HG02884 (cell line): ENCODE results near the gene ERC2.

Experiments
- ATAC-seq: cut with Tn5 transposase; IDR thresholded peaks from one replicate; pipeline ENCODE4 v1.9.1; 2021; ENCODE audit warnings: mild to moderate bottlenecking, moderate library complexity; ENCODE audit not compliant: unreplicated experiment

Gene ERC2

DNA sequence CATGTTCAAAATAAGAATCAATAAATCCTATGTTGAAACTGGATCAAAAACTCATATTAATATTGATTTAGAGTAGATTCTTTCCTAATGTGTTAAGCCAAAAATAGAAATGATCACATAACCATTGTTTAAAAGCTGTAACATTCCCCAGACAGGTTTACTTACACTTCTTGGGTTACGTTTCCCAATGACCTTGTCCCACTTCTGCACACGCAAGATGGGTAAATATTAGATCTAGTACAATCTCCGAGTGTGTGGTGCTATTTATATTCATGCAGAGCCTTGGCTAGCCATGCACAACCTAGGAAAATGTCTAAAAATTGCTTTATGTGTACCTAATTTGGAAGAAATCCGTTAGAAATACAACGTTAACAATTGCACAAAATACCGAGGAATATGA, 39.6 kb downstream of the ERC2 start:
- no peak for ATAC-seq

DNA sequence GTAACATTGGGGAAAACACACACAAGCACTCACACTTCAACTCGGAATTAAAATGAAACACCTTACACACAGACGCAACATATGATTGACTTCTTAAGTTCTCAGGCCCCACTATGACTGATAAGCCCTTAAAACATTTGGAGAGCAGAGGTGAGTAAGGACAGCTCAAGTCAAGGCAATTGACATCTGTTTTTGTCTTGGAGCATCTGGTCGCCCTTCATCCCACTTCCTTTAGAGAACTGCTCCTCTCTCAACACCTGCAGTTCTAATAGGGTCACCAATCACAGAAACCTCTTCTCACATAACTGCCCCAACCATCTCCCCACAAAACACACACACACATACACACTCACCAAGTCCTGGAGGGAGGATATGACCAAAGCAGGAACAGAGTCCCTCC, 43.4 kb downstream of the ERC2 start:
- no peak for ATAC-seq

DNA sequence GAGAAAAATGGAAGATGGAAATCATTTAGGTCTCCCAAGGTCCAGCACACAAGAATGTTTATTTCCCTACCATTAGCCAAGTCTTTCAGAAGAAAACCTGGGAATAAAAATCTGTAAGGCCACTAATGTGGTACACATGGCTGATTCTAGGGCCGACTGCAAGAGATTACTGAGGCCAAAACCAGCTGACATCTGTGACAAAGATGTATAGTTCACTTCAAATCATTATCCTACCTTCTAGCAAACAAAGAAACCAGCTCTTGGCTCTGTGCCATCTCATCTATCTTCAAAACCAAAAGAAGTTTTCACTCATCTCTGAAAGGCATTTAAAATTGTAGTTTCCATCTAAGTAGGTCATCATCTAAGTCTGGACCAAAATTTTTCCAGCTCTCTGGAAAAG, 43.9 kb downstream of the ERC2 start:
- ATAC-seq: no peak

DNA sequence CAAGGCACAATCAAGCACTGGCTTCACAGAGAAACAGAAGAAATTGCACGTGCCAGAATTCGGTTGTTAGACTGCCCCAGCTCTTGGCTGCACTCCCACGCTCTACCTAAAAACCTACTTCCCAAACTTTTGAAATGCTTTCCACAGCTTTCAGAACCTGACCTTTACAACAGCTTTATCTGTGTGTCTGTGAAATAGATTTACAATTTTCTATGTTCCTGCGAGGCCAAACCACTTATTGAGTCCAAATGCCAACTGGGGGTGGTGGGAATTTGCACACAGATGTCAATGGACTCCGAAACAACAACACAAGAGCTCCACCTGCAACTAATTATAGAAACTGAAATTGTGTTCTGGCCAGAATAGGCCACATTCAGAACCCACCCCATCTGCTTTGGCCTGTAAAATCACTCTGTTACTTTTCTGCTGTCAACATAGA, 44.6 kb downstream of the ERC2 start:
- ATAC-seq: no peak

DNA sequence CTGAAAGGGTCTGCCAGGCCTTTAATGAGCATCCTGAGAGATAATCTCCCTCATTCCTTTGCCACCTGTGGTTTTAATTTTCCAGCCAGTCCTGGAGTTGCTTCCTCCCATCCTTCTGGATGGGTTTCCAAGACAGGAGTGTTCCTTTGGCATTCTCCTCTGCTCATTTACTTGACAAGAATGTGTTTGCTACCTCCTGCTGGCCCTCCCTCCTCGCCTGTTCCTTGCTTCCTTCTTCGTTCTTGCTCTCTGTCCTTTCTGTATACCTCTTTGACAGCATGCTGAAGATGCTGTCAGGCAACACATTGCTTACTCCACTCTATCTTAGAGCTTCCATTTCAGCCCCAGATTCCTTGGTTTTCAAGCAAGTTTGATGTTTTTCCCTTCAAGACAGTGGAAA, 46.0 kb downstream of the ERC2 start:
- no peak for ATAC-seq

DNA sequence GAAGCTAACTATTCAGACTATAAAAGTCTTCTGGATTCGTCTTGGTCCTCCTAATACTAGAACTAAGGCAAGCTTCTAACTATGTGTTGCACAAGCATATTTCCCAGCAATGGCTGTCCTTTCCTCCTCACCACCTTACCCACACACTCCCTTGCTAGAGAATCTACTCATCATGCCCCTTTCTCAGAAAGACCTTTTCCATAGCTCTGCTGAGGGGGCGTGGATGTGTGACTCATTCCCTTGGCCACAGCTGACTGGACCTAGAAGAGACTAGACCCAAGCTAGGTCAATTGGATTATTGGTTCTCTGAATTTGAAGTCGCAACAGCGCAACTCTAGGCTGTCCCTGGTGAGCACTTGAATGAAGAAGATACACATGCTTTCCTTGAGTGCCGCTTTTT, 47.1 kb downstream of the ERC2 start:
- ATAC-seq: no peak

DNA sequence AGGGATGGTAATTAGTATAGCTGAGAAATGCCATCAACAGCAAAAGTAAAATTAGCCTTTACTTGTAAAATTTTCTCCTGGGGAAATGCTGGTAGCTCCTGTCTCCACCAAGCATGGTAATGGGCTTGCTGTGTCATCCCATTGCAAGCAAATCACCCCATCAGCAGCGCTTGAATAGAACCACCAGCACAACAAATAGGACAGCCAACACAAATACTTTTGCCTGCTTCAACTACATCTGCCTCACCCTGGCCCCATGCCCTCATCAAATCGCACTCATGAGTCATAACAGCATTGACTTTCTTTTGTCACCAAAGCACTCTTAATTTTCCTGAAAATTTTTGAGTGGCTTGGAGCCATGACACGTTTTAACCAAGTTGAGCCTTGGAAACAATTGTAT, 52.6 kb downstream of the ERC2 start:
- no peak for ATAC-seq

DNA sequence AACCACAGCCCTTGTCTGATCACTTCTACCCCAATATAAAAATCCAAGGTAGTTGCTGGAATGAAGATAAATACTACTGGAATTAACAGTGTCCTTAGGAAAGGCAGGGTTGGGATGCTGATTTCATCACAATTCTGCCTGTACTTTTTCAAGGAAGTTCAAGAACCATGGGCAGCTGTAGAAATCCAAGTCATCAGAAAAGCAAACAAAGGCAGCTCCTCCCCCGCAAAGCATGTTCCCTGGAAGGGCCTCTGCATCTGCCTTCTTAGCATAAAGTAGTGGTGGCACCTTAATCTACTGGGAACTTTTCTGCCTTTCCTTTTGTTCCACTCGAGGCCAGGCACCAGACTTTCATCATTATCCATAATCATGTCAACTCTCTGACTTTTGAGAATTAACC, 54.4 kb downstream of the ERC2 start:
- no peak for ATAC-seq

DNA sequence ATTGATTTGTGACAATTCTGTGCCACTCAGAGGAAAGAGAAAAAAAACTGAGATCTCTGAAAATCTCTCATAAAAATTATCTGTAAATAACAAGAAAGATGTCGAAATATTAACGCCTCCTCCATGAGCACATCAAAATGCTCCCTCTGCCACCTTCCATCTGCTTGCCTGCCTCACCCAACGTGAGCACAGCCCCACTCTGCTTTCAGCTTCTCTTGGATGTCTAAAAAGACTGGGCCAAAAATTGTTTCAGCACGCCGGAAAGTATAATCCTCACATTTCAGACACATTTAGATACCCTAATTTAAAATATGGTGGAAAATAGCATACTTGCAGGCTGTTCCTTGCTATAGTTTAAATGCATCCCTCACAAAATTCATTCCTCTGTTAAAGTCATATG, 57.1 kb downstream of the ERC2 start:
- ATAC-seq: no peak

DNA sequence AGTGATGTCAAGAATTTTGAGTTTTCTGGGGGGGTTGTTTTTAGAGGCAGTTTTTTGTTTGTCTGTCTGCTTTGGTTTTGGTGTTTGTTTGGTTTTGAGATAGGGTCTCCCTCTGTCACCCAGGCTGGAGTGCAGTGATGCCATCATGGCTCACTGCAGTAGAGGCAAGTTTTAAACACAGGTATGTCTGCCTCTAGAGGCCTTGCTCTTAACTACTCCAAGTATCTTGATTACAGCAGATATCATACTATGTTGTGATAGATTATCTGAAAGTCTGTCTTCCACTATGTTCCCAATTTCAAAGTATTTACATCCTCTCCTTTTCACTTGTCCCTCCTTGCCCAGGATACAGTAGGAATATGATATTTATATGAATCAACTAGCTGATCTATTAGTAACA, 57.7 kb downstream of the ERC2 start:
- ATAC-seq: no peak

DNA sequence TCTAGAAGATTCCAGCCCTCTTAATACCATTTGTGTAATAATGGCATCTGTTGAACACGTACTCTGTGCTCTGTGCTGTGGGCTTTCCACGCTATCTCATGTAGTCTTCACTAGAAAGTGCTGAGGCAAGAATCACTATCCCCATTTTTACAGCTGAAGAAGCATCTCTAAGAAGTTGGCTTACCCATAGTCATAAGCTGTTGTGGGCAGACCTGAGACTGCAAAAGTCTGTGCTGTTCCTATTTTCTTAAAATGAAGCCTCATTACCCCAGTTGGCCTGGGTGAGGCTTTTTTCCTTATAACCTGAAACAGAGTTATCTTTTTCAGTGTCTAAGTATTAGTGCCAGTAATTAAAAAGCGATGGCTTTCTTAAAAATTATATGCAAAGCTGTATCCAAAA, 58.5 kb downstream of the ERC2 start:
- no peak for ATAC-seq

DNA sequence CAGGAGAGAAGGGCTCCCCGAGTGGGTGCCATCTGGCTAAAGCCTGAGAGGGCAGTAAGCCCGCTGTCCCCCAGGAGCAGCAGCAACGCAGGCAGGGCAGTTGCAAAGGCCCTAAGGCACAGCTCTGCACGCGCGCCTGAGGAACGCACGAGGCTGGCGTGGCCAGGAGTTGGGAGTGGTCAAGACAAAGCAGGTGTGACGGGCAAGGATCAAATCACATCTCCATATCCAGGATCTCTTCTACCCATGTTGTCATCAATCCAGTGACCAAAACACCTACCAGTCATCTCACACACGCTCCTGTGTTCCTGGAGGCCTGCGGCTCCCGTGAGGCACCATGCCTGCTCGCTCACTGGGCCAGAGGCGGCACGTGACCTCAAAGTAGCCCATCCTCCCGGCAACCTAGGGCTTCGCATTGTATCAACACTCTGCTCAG, 59.5 kb downstream of the ERC2 start:
- no peak for ATAC-seq

DNA sequence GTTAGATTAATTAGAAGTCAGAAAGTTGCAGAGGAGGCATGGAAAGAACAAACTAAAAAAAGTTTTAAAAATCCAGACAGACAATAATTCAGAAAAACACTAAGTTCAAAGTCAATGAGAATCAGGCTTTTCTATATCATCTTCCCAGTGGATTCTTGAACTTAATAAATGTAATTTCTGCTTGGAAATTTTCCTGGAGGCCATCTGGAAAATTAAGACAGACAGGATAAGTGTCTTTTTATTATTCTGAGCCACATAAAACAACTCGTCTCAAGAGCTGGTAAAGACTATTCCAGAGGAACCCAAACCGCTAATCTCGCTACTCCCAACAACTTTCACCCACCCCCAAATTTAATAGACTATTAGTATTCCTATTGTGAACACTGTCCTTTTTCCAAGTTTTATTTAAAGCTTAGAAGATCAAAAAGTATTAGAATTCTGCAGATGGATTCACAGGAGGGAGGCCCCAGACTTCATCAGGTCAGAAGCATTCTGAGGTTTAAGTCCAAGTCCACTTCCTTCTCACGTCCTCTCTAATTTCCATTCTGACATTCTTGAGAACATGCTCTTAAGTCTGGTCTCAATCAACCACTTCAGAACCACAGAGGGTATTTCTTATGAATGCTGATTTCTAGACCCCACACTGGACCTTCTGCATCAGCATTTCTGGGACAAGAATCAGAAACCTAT, 61.3 kb downstream of the ERC2 start:
- no peak for ATAC-seq

DNA sequence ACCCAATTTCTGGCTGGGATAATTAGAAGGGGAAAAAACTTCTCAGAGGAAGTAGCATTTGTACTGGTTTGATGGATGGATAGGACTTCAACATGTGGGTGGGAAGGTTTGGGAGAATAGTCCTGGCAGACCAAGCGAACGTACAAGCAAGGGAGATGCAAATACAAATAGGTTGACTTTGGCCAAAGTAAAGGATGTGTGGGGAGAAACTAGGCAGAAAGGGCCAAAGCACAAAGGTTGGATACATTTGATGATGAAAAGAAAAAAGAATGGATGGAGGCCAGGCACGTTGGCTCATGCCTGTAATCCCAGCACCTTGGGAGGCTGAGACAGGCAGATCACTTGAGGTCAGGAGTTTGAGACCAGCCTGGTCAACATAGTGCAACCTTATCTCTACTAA, 63.4 kb downstream of the ERC2 start:
- ATAC-seq: no peak

DNA sequence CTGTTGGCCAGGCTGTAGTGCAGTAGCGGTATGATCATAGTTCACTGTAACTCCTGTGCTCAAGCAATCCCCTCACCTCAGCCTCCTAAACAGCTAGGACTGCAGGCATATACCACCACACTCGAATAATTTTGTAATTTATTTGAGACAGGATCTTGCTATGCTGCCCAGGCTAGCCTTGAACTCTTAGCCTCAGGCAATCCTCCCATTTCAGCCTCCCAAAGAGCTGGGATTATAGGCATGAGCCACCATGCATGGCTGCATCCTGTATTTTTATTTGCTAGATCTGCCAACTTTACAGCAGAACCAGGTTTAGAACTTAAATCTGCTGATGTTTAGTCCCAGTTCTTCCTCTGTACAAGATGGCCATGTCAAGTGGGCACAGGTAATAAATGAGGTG, 69.6 kb downstream of the ERC2 start:
- ATAC-seq: no peak

DNA sequence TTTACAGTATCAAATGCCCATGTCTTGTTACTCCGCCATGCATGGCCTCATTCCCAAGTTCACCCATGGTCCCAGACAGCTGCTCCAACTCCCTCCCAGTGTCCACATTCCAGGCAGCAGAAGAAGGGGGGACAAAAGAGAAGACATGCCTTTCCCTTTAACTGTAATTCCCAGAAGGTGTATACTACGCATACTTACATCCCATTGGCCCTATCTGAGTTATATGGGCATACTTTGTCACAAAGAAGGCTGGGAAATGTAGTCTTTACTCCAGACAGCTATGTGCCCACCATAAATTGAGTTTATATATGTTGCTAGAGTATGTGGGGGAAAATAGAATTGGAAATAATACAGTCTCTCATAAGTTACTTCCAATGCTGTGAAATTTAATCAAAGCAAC, 70.5 kb downstream of the ERC2 start:
- ATAC-seq: no peak

DNA sequence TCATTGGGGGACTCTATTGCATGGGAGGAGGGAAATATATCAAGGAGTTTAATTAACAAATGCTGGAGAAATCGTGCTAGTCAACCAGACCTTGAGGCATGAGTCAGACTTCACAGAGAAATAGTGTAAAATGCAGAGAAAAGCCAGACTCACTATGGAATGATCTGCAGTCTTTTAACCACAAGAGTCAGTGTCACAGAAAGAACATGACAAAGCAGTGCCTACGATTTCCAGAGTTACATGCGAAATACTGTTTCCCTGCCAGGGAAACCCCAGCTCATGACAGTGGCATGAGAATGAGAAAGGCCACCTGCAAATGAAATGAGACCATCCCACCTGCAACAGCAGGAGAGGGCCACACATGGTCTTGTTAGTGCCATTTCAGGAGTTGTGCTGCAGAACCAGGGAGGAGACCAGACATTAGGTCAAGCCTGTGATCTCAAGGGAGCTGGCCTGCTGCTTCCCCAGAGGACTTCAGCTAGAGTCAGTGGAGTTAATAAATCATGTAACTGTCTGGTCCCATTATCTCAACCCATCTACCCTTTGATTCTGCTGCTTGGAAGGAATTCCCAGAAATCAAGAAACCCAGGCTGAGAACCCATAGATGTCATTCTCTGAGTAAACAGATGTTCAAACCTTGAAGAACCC, 79.0 kb downstream of the ERC2 start:
- ATAC-seq: no peak

DNA sequence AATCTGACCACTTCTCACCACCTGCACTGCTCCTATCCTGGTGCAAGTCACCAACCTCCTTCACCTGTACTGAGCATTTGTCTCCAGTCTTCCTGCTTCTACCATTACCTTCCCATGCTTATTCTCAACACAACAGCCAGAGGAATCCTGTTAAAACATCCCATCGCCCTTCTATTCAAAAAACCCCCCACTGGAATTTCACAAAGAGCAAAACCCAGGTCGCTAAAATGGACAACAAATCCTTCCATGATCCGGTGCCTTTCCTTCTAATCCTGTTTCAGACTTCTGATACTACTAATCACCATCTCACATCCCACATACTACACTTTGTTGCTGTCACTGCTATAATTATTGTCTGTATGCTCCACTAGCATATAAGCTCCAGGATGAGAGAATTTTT, 85.2 kb downstream of the ERC2 start:
- ATAC-seq: no peak

DNA sequence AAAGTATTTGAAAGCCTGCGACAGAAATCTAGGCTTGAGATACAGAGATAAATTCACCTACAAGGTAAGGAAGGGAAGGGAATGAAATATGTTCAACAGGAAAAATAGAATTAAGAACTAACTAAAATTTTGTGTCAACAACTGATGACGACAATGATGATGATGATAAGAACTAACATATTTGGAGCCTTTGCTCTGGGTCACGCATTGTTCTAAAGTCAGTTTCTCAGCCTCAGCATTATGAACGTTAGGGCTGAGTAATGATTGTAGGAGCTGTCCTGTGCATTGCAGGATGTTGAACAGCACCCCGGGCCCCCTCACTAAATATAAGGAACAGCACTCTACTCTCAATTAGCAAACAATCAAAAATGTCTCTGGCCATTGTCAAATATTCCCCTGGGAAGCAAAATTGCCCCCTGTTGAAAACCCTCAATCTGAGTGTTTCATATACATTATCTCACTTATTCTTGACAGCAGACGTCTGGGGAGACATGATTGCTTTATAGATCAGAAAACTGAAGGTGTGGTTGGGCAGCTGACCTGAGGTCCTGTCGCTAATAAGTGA, 88.5 kb downstream of the ERC2 start:
- ATAC-seq: no peak

DNA sequence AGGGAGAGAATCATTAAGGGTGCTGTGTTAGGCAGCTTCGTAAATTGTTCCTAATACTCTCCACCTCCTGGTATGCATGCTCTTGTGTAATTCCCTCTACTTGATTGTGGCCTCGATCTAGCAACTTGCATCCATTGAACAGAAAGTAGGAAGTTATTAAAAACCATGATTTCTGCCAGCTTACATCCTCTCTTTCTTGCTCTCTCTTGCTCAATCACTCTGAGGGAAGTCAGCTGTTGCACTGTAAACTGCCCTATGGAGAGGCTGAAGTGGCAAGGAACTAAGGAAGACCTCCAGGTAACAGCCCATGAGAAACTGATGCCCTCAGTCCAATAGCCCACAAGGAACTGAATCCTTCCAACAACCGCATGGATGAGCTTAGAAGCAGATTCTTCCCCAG, 92.6 kb downstream of the ERC2 start:
- ATAC-seq: no peak

DNA sequence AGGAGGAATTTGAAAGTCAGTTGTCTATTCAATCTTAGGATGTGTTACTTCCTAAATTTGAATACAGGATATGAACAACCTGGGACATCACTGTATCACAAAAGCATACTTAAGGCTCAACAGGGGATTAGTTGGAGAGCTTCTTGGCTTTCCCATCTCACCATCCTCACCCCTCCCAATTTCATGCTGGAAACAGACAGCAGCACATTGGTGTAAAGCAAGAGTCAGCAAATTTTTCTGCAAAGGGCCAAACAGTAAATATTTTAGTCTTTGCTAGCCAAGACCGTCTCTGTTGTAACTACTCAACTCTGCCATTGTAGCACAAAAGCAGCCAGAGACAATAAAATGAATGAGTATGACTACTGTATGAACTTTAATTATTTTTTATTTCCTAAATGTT, 94.9 kb downstream of the ERC2 start:
- ATAC-seq: no peak

DNA sequence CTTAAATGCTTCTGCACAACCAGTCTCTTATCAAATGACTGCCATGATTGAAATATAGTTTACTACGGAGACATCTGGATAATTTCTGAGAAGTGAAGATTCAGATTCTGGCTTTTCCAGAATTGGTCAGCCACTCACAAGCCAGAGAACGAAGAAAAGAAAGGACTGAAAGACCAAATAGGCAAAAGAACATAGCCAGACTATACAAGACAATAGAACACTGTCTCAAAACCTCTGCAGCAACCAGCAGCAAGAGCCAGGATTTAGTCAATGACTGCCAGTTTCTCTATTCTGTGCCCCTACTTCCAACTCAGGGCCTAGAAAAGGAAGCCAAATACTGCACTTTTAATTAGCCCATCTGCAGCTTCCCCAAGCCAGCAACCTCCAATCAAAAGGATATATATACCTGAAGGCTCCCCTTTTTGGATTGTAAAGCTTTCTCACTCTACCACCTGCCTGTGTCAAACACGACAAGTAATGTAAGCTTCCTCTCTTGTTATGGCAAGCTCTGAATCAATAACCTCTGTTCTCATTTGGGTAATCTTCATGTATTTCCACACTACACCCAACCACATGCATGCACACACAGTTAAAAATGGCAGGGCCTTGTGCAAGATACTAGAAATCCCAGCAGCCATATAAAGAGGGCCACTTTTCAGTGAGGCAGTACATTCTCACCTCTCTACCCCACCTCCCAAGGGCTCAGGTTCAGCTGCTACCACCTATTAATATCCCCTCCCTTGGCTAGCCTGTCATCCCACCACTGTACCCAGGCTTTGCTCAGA, 97.1 kb downstream of the ERC2 start:
- ATAC-seq: no peak
